Measurements from ENCODE around the gene CDC42SE2.
"Not testable (repeated sequence)": the region's sequence is repeated elsewhere in the genome, so short reads cannot be mapped to it uniquely, and the experiment has no call there.

The CDC42SE2 gene

GRCh38 chr5:131324303-131324702, 60.5 kb downstream of the CDC42SE2 start:
- no peak for DNase-seq

DNA sequence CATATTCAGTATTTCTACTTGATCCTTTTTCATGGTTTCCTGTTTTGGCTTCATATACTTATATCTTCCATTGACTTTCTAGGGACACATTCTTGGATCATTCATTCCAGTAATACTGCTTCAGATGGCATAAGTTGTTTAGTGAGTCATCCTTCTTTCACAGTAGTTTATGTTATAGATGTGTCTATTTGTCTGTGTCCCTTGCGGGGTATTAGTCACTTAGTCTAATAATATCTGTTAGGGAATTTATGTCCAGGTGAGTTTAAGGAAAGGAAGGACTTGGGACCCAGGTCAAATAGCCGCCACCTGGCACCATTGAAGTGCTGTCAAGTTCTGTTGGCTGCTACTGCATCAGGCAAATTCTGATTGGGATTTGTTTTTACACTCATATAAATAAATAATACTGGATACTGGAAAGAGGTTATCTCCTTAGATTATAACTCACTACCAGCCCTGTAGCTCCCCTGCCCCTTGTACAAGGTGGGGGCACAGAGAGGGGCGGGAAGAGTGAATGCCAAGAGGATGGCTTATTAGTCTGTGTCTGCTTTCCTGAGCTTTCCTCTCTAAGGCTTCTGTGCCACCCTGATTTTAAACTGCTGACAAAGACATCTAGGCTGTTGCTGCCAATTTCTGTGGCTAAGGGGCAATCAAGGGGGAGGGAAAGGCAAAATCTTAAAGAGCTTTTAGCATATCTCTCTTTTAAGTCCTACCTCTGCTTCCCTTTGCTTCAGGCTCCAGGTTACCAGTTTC, 64.9 kb downstream of the CDC42SE2 start:
- no peak for DNase-seq

DNA sequence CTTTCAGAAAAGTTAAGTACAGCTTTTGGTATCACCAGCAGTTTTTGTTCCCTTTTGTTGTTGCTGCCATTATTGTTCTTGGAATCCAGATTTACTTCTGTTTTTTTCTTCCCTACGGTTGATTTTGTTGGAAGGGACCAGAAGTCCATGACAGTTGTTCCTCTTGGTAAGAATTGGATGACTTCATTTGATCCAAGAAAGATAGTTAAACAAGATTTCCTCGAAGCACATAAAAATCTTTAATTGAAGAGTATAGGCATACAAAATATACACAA, 65.4 kb downstream of the CDC42SE2 start:
- DNase-seq, result no peak

DNA sequence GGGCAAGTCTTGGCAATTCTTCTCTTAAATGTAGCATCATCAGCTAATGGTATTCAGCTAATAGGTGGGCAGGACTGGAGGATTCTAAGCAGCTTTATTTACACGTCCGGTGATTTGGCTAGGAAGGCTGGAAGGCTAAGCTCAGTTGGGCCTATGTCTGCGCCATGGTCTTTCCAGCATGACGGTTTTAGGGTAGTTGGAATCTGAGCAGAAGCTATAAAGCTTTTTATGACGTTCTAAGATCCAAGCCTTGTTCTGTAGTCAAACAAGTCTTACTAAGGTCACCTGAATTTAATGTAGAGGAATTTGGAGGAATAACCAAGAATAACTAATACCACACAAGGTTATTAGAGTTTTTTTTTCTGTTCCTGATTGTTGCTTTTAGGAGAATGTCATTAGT, 66.2 kb downstream of the CDC42SE2 start:
- no peak for DNase-seq

- DNase-seq, result not testable (repeated sequence)
Measured at GRCh38 chr5:131335756-131336155, 71.9 kb downstream of the CDC42SE2 start.

GRCh38 chr5:131336801-131337200, 72.9 kb downstream of the CDC42SE2 start:
- not testable (repeated sequence) for DNase-seq

DNA sequence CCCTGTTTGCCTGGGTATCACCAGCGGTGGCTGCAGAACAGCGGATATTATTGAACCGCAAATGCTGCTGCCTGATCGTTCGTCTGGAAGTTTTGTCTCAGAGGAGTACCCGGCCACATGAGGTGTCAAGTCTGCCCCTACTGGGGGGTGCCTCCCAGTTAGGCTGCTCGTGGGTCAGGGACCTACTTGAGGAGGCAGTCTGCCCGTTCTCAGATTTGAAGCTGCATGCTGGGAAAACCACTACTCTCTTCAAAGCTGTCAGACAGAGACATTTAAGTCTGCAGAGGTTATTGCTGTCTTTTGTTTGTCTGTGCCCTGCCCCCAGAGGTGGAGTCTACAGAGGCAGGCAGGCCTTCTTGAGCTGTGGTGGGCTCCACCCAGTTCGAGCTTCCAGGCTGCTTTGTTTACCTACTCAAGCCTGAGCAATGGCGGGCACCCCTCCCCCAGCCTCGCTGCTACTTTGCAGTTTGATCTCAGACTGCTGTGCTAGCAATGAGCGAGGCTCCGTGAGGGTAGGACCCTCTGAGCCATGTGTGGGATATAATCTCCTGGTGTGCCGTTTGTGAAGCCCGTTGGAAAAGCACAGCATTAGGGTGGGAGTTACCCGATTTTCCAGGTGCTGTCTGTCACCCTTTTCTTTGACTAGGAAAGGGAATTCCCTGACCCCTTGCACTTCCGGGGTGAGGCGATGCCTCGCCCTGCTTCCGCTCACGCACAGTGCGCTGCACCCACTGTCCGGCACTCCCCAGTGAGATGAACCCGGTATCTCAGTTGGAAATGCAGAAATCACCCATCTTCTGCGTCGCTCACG, 73.6 kb downstream of the CDC42SE2 start:
- DNase-seq, result not testable (repeated sequence)

- DNase-seq, result no peak
Measured at GRCh38 chr5:131338051-131338453, 74.2 kb downstream of the CDC42SE2 start.

- not testable (repeated sequence) for DNase-seq
Measured at GRCh38 chr5:131344288-131344687, 80.4 kb downstream of the CDC42SE2 start.

GRCh38 chr5:131346204-131346603, 82.4 kb downstream of the CDC42SE2 start:
- not testable (repeated sequence) for DNase-seq

- DNase-seq, result no peak
Measured at GRCh38 chr5:131353991-131354390, 90.1 kb downstream of the CDC42SE2 start.

DNA sequence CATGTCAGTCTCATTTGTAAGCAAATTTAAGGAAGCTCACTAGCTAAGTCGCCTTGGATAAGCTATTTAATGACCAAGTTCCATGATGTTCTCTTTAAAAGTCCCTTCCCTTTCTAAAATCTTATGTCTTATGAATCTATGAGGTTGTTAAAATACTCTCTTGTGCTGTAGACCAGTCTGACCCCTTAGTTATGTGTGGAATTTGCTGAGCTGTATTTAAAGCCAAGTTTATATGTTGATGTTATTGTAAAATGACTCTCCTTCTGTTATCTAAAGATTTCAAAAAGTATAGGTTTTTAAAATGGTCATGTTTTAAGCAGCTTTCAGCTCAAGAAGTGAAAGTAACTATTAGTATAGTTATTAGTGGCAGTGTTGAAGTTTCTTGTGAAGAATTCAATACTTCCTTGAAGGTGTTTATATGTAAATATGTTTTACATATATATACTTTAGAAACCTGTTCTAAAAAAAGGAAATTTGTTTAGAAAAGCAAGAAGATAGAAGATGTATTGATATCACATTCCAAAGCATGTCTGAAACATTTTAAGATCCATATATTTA, 92.2 kb downstream of the CDC42SE2 start:
- no peak for DNase-seq

DNA sequence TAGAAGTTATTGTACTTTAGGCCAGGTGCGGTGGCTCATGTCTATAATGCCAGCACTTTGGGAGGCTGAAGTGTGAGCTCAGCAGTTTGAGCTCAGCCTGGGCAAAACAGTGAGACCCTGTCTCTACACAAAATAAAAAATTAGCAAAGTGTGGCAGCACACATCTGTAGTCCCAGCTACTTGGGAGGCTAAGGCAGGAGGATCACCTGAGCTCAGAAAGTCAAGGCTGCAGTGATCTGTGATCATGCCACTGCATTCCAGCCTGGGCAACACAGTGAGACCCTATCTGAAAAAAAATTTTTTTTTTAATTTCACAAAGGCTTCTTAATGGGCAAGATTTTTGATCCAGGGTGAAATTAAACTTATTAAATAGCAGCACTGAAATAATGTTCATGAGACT, 92.8 kb downstream of the CDC42SE2 start:
- no peak for DNase-seq

GRCh38 chr5:131357739-131358561, 94.1 kb downstream of the CDC42SE2 start:
- DNase-seq, result no peak

GRCh38 chr5:131361677-131362315, 97.9 kb downstream of the CDC42SE2 start:
- DNase-seq, result no peak

GRCh38 chr5:131363811-131364506, 100.1 kb downstream of the CDC42SE2 start:
- no peak for DNase-seq

DNA sequence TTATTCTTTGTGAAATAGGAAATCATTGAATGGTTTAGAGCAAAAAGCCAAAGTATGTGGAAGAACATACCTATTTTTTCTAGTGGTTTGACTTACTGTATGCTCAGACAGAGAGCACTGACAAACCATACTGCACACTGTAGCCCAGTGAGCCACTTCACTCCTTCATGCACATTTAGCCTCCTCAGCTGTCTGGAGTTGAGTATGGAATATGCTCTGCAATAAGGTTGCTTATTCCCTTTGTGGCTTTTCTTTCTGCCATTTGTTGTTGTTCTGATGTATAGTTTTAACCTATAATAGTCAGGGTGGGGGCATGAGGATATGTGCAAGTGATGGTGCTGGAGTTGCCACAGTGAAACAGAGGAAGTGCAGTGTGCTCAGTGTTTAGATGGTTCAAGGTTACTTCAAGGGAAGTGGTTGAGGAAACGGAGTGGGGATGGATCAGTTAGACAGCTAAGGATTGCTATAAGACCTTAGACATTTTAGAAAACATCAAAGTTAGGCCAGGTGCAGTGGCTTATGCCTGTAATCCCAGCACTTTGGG, 100.7 kb downstream of the CDC42SE2 start:
- DNase-seq, result no peak

- no peak for DNase-seq
Measured at GRCh38 chr5:131366428-131366827, 102.6 kb downstream of the CDC42SE2 start.

DNA sequence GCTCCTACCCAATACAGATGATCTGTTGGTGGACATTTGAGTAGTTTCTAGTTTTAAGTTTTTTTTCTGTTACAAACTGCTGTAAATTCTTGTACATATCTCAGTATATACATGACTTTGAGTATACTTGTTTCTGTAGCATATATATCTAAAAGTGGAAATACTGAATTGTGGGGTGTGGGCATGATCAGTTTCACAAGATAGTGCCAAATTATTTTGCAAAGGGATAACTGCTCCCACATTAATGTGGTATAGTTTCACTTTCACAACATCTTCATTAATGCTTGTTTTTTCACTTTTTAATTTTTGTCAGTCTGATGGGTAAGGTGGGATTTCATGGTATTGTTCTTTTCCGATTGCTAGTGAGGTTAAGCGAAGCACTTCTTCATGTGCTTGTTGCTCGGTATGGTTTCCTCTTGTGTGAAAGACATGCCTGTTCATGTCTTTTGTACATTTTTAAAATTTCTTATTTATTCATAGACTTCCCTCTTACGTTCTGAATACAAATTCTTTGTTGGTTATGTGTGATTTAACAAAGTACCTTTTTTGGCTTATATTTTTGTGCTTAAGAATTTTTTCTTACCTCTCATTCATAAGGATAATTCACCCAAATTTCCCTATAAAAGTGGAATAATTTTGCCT, 103.5 kb downstream of the CDC42SE2 start:
- no peak for DNase-seq

DNA sequence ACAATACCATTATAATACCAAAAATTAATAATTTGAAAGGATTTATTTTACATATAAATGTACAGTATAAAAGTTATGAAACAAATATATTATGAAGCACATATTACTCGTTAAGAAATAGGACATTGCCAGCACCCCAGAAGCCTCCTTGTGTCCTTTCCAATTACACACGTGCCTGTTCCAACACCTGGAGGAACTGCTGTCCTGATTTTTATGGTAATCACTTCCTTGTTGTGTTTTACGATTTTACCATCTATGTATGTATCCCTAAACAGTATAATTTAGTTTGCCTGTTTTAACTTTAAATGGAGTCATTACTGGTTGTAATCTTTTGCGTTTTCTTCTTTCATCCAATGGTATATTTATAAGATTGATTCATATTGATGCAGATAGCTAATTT, 105.0 kb downstream of the CDC42SE2 start:
- no peak for DNase-seq

GRCh38 chr5:131369558-131369957, 105.7 kb downstream of the CDC42SE2 start:
- DNase-seq, result no peak
